BE2C (cell line): ENCODE data around the gene C2CD3.

Experiments
- DNase-seq: peaks from one replicate; pipeline ENCODE4 v3.0.0-alpha.2; 2020
- H3K27me3 ChIP-seq: fragments of 250-450 bp; sonication (Bioruptor Pico); 2 replicates; pipeline ENCODE4 v1.5.1; 2020; ENCODE audit warnings: mild to moderate bottlenecking
- H3K36me3 ChIP-seq: fragments of 250-450 bp; sonication (Bioruptor Pico); 2 replicates; pipeline ENCODE4 v1.5.1; 2020; ENCODE audit warnings: mild to moderate bottlenecking
- H3K4me1 ChIP-seq: fragments of 250-450 bp; sonication (Bioruptor Pico); 2 replicates; pipeline ENCODE4 v1.5.1; 2020
- H3K4me3 ChIP-seq: 2 replicates; pipeline ENCODE4 v1.5.1; 2011; ENCODE audit warnings: low read depth, low read length
- H3K9me3 ChIP-seq: fragments of 250-450 bp; sonication (Bioruptor Pico); 2 replicates; pipeline ENCODE4 v1.5.1; 2020
- TF ChIP-seq, protein P1 (sequence below): IDR thresholded peaks from 2 replicates; pipeline ENCODE4 v1.5.1; 2012; ENCODE audit warnings: mild to moderate bottlenecking, low read depth, low read length

Gene C2CD3

DNA sequence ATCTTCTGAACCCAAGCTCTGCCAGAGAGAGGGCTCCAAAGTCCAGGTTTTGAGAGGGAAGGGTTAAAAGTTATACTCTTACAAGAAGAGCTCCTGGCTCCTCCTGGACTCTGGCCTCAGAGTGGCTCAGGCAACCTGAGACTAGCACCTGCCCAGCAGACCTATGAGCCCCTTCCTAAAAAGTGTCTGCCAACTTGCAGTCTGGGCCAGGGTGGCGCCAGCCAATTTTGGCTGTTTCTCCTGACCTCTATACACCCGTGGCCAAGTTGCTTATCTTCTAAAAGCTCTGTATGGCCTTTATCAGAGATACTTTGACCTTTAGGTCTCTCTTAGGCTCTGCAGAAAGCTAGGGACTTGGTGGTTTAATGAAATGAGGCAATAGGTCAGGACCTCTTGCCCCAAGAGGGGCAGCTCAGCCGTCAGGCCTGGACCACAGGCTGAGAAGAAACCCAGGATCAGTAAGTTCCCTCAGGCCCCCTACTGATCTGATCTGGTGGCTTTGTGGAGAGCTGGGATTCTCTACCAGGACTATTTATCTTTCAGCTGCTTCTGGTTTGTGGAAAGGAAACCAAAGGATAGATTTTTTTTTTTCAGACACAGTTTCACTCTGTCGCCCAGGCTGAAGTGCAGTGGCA, 151.6 kb downstream of the C2CD3 start:
- no peaks in the 10 kb centered on the region for H3K27me3 ChIP-seq
- no peaks in the 10 kb centered on the region for H3K4me1 ChIP-seq
- TF ChIP-seq, protein P1, sequence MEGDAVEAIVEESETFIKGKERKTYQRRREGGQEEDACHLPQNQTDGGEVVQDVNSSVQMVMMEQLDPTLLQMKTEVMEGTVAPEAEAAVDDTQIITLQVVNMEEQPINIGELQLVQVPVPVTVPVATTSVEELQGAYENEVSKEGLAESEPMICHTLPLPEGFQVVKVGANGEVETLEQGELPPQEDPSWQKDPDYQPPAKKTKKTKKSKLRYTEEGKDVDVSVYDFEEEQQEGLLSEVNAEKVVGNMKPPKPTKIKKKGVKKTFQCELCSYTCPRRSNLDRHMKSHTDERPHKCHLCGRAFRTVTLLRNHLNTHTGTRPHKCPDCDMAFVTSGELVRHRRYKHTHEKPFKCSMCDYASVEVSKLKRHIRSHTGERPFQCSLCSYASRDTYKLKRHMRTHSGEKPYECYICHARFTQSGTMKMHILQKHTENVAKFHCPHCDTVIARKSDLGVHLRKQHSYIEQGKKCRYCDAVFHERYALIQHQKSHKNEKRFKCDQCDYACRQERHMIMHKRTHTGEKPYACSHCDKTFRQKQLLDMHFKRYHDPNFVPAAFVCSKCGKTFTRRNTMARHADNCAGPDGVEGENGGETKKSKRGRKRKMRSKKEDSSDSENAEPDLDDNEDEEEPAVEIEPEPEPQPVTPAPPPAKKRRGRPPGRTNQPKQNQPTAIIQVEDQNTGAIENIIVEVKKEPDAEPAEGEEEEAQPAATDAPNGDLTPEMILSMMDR, result no peak
- peaks cover 16% of the 10 kb centered on the region for H3K36me3 ChIP-seq
- no peak overlapping the region for H3K4me3 ChIP-seq
- no peak for DNase-seq
- H3K9me3 ChIP-seq, result no peaks in the 10 kb centered on the region

DNA sequence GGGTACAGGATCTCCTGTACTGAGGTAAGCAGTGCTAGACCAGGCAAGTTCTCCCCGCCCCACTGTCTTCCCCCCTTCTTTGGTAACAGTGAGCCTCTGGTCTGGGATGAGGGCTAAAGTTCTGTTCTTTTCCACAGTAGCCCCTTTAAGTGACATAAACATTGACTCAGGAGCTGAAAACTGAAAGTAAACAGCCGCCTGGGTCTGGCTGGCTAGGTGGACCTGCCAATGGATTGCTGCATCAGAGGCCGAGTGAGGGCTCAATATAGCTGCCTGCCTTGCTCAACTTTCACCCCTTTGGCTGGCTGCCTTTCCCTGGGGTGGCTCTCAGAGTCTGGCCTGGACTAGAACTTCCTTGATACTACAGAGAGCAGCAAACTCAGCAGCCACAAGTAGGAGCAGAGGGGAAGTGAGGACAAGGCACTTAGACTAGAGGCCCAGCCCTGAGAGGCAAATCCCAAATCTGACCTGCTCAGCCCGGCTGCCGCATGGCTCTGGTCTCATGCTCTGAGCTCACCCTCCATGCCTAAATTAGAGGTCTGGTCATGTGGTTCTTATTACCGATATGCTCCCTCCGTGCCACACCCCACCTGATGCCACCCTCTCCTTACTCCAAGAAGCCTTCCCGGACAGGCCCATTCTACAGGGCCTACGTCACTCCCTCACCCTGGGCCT, 152.3 kb downstream of the C2CD3 start:
- H3K4me3 ChIP-seq, result no peak overlapping the region
- H3K9me3 ChIP-seq, result no peaks in the 10 kb centered on the region
- DNase-seq, result no peak
- peaks cover 16% of the 10 kb centered on the region for H3K36me3 ChIP-seq
- TF ChIP-seq, protein P1, result no peak
- no peaks in the 10 kb centered on the region for H3K4me1 ChIP-seq
- no peaks in the 10 kb centered on the region for H3K27me3 ChIP-seq

DNA sequence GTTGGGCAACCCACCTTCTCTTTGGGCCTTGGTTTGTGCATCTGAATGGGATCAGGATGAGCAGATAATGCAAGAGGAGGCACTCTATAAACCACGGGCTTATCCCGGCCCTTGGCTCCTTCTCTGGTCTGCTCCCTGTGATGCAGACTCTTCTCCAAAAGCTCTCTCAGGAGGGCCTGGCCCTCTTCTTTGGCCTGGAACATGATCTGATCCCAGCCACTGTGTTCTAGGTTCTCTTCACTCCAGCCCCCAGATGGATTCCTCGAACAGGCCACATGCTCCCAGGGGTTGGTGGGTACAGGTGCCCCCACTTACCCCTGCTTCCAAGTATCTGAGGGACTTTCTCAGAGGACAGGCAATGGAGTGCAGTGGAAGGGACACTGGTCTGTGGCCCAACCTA, 153.2 kb downstream of the C2CD3 start:
- TF ChIP-seq, protein P1, result no peak
- H3K4me3 ChIP-seq, result no peak overlapping the region
- H3K36me3 ChIP-seq, result peaks cover 16% of the 10 kb centered on the region
- H3K9me3 ChIP-seq, result no peaks in the 10 kb centered on the region
- no peak for DNase-seq
- H3K27me3 ChIP-seq, result no peaks in the 10 kb centered on the region
- no peaks in the 10 kb centered on the region for H3K4me1 ChIP-seq

DNA sequence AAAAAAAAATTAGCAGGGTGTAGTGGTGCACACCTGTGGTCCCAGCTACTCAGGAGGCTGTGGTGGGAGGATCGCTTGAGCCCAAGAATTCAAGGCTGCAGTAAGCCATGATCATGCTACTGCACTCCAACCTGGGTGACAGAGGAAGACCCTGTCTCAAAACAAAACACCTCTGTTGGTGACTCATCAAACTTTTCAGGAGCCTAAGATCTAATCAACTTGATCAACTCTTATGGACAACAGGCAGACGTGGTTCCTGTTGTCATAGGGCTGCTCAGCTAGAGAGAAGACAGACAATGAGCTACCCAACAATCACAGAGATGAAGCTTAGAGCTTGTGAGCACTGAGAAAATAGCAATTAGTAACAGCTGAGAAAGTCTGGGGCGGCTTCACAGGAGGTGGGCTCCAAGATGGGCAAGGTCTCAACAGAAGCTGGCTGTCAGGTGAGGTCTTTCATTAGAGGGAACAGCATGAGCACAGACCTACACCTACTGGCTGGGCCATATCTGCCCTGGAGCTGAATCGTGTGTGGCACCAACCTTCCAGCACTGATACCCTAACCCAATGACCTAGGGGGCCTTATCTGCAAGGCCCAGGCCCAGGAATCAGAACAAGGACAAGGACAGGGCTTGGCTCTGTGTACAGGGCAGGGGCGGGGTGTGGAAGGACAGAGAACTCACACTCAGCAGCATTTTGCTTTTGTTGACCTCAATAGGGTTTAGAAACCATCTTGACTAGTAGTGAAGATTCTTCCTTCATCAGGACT, 154.7 kb downstream of the C2CD3 start:
- Histone ChIP-seq H3K27me3 (no peaks in the 10 kb centered on the region), H3K4me3 (no peak overlapping the region), H3K36me3 (peaks cover 16% of the 10 kb centered on the region), H3K9me3 (no peaks in the 10 kb centered on the region), H3K4me1 (no peaks in the 10 kb centered on the region)
- TF ChIP-seq, protein P1, result no peak
- no peak for DNase-seq

DNA sequence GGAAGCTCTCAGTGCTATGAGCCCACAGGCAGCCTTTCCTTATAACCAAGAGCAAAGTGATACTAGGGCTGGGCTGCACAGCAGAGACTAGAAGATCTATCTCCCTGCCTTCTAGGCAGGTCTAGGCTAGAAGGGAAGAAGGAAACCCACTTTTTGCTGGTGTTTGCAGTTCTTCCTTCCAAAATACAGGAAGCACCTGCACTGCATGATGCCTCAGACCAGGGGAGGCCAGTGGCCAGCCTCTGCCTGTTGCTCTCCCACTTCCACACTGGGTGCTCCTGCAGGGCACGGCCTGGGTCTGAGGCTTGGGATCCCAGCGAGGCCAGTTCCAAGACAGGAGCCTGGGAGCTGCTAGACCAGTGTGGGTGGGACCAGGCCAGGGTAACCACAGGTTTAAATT, 155.9 kb downstream of the C2CD3 start:
- no peaks in the 10 kb centered on the region for H3K4me1 ChIP-seq
- no peaks in the 10 kb centered on the region for H3K27me3 ChIP-seq
- no peak for DNase-seq
- peaks cover 12% of the 10 kb centered on the region for H3K36me3 ChIP-seq
- no peaks in the 10 kb centered on the region for H3K9me3 ChIP-seq
- H3K4me3 ChIP-seq, result no peak overlapping the region
- TF ChIP-seq, protein P1, result no peak
